Loucy (cell line): ENCODE measurements around the gene IL17B.
"Not testable (repeated sequence)": the region's sequence is repeated elsewhere in the genome, so short reads cannot be mapped to it uniquely, and the experiment has no call there.

Source experiments
- H2AFZ ChIP-seq: fragments of 200-600 bp; sonication (generic); 2 replicates; pipeline ENCODE4 v1.6.0; 2016; ENCODE audit warnings: antibody characterized with exemption, mild to moderate bottlenecking, low read length, moderate library complexity
- H3F3A ChIP-seq: fragments of 200-600 bp; 2 replicates; pipeline ENCODE4 v1.6.0; 2016; ENCODE audit warnings: antibody characterized with exemption, low read depth, mild to moderate bottlenecking
- H3K27me3 ChIP-seq: fragments of 200-600 bp; sonication (generic); 2 replicates; pipeline ENCODE4 v1.6.1; 2014; ENCODE audit warnings: low read length, mild to moderate bottlenecking; ENCODE audit not compliant: insufficient read depth, poor library complexity, severe bottlenecking
- H3K36me3 ChIP-seq: fragments of 200-600 bp; sonication (generic); 2 replicates; pipeline ENCODE4 v1.6.1; 2016; ENCODE audit warnings: low read length; ENCODE audit not compliant: insufficient read depth
- H3K4me1 ChIP-seq: fragments of 200-600 bp; sonication (generic); 2 replicates; pipeline ENCODE4 v1.5.1; 2014; ENCODE audit warnings: low read length, mild to moderate bottlenecking; ENCODE audit not compliant: insufficient read depth, poor library complexity, severe bottlenecking
- H3K4me2 ChIP-seq: fragments of 200-600 bp; sonication (generic); 2 replicates; pipeline ENCODE4 v1.6.0; 2014; ENCODE audit warnings: antibody characterized with exemption, low read length, low read depth, mild to moderate bottlenecking; ENCODE audit not compliant: poor library complexity, severe bottlenecking
- H3K4me3 ChIP-seq: fragments of 200-600 bp; sonication (generic); 2 replicates; pipeline ENCODE4 v1.5.1; 2014; ENCODE audit warnings: low read length, mild to moderate bottlenecking, mixed read lengths; ENCODE audit not compliant: poor library complexity, severe bottlenecking
- H3K79me2 ChIP-seq: fragments of 200-600 bp; sonication (generic); 2 replicates; pipeline ENCODE4 v1.6.1; 2014; ENCODE audit warnings: low read length; ENCODE audit not compliant: insufficient read depth
- H3K9ac ChIP-seq: fragments of 200-600 bp; sonication (generic); 2 replicates; pipeline ENCODE4 v1.6.0; 2014; ENCODE audit warnings: mild to moderate bottlenecking, low read depth, low read length, moderate library complexity; ENCODE audit not compliant: poor library complexity, severe bottlenecking
- H3K9me2 ChIP-seq: fragments of 200-600 bp; sonication (generic); replicated peaks from 2 replicates; pipeline ENCODE4 v1.6.1; 2016; ENCODE audit warnings: low read depth, low read length, mixed read lengths
- H3K9me3 ChIP-seq: fragments of 200-600 bp; sonication (generic); 2 replicates; pipeline ENCODE4 v1.6.1; 2014; ENCODE audit warnings: mild to moderate bottlenecking, antibody characterized with exemption, low read length, low read depth; ENCODE audit not compliant: insufficient read depth
- H4K20me1 ChIP-seq: fragments of 200-600 bp; sonication (generic); 2 replicates; pipeline ENCODE4 v1.6.0; 2014; ENCODE audit warnings: antibody characterized with exemption, low read length, mild to moderate bottlenecking; ENCODE audit not compliant: insufficient read depth, poor library complexity, severe bottlenecking
- CTCF ChIP-seq: fragments of 200-600 bp; sonication (generic); conservative IDR thresholded peaks from 2 replicates; pipeline ENCODE4 v1.5.1; 2014; ENCODE audit warnings: mild to moderate bottlenecking, antibody characterized with exemption, low read length
- EZH2phosphoT487 ChIP-seq: fragments of 200-600 bp; IDR thresholded peaks from 2 replicates; pipeline ENCODE4 v1.6.1; 2018; ENCODE audit warnings: antibody characterized with exemption, mild to moderate bottlenecking, moderate library complexity, borderline replicate concordance

Gene IL17B

GRCh38 chr5:149400304-149400703, 21.2 kb upstream of the IL17B start:
- Histone ChIP-seq H3K27me3 (no peaks in the 10 kb centered on the region), H3K36me3 (no peaks in the 10 kb centered on the region), H3K4me1 (no peaks in the 10 kb centered on the region), H3F3A (no peaks in the 10 kb centered on the region), H3K9me3 (no peaks in the 10 kb centered on the region), H4K20me1 (no peaks in the 10 kb centered on the region), H2AFZ (no peak overlapping the region), H3K9me2 (no peaks in the 10 kb centered on the region), H3K4me2 (no peak overlapping the region), H3K79me2 (no peaks in the 10 kb centered on the region), H3K9ac (no peak overlapping the region), H3K4me3 (no peak overlapping the region)
- TF ChIP-seq EZH2phosphoT487 (no peak), CTCF (no peak)

- no peaks in the 10 kb centered on the region for H3F3A ChIP-seq
- no peak overlapping the region for H2AFZ ChIP-seq
- H3K36me3 ChIP-seq = no peaks in the 10 kb centered on the region
- H4K20me1 ChIP-seq = no peaks in the 10 kb centered on the region
- H3K79me2 ChIP-seq = no peaks in the 10 kb centered on the region
- H3K27me3 ChIP-seq = no peaks in the 10 kb centered on the region
- no peak overlapping the region for H3K4me2 ChIP-seq
- no peaks in the 10 kb centered on the region for H3K9me2 ChIP-seq
- no peak overlapping the region for H3K4me3 ChIP-seq
- H3K9ac ChIP-seq = no peak overlapping the region
- TF ChIP-seq EZH2phosphoT487 = no peak
- no peak for TF ChIP-seq CTCF
- H3K4me1 ChIP-seq = no peaks in the 10 kb centered on the region
- H3K9me3 ChIP-seq = no peaks in the 10 kb centered on the region
Observed at GRCh38 chr5:149399775-149400174, 20.7 kb upstream of the IL17B start.

- H3K9ac ChIP-seq, H3K4me2 ChIP-seq: not testable (repeated sequence)
Observed at GRCh38 chr5:149398747-149399266, 19.7 kb upstream of the IL17B start.

GRCh38 chr5:149397530-149397929, 18.4 kb upstream of the IL17B start:
- Histone ChIP-seq H3K36me3 (no peaks in the 10 kb centered on the region), H3K4me1 (no peaks in the 10 kb centered on the region), H3K9me3 (no peaks in the 10 kb centered on the region), H3F3A (no peaks in the 10 kb centered on the region), H3K27me3 (no peaks in the 10 kb centered on the region), H3K4me3 (no peak overlapping the region), H3K79me2 (no peaks in the 10 kb centered on the region), H4K20me1 (no peaks in the 10 kb centered on the region), H3K9me2 (no peaks in the 10 kb centered on the region), H2AFZ (no peak overlapping the region), H3K9ac (no peak overlapping the region), H3K4me2 (no peak overlapping the region)
- TF ChIP-seq EZH2phosphoT487 (no peak), CTCF (no peak)

More at GRCh38 chr5:149398747-149399266, 19.7 kb upstream of the IL17B start:
- H3K27me3 ChIP-seq, H3K4me1 ChIP-seq, H3K9me2 ChIP-seq, H3K4me3 ChIP-seq, H4K20me1 ChIP-seq, H2AFZ ChIP-seq, H3F3A ChIP-seq, H3K9me3 ChIP-seq, H3K36me3 ChIP-seq, H3K79me2 ChIP-seq: not testable (repeated sequence)

GRCh38 chr5:149394996-149395395, 15.9 kb upstream of the IL17B start:
- H3K9me2 ChIP-seq, H3K4me3 ChIP-seq, H3K9me3 ChIP-seq, H3K36me3 ChIP-seq, H3K4me1 ChIP-seq, H3K79me2 ChIP-seq, H3K4me2 ChIP-seq, H4K20me1 ChIP-seq, H3K9ac ChIP-seq, H3K27me3 ChIP-seq, H3F3A ChIP-seq, H2AFZ ChIP-seq: not testable (repeated sequence)
